ENCODE results near the gene SLC25A51. TPM values are rescaled to one million over a fixed set of nuclear protein-coding genes. Genes with fewer than 3 reads are reported as not detected.

SLC25A51 gene
- total and polyA plus RNA-seq, 4 donors: 3.8 to 24.4 (median 9.1) TPM

- no peak for TF ChIP-seq HNF4G (IDR thresholded peaks at IDR 0.05)
- no peak for TF ChIP-seq EGR1 (IDR thresholded peaks at IDR 0.05; ENCODE audit: low read depth in 2 of 2)
- no peak for TF ChIP-seq RXRA (IDR thresholded peaks at IDR 0.05)
- no peak for TF ChIP-seq NR2F2 (IDR thresholded peaks at IDR 0.05)
- no peak for TF ChIP-seq JUND (IDR thresholded peaks at IDR 0.05)
- no peak for TF ChIP-seq ZBTB33 (IDR thresholded peaks at IDR 0.05)
- TF ChIP-seq, protein P1, sequence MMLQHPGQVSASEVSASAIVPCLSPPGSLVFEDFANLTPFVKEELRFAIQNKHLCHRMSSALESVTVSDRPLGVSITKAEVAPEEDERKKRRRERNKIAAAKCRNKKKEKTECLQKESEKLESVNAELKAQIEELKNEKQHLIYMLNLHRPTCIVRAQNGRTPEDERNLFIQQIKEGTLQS (IDR thresholded peaks at IDR 0.05): no peak
- TF ChIP-seq FOXA1 (IDR thresholded peaks at IDR 0.05): no peak
- TF ChIP-seq TAF1 (conservative IDR thresholded peaks at IDR 0.05): no peak
- H3K36me3 ChIP-seq (ENCODE audit: control insufficient read depth in 4 of 4, insufficient read depth in 3 of 4, low read depth in 1 of 4, low read length in 3 of 4): peaks cover 2 to 26% (median 24%) of the 10 kb centered on the region in 4 donors
- no peak for DNase-seq (ENCODE audit: low spot score)
- H3K4me3 ChIP-seq (ENCODE audit: low read depth in 1 of 3, low read length in 3 of 3): no peak overlapping the region
- no peaks in the 10 kb centered on the region for H3K4me1 ChIP-seq (ENCODE audit: control insufficient read depth in 4 of 4, insufficient read depth in 4 of 4, low read length in 3 of 4)
- no peaks in the 10 kb centered on the region for H3K27me3 ChIP-seq (ENCODE audit: control insufficient read depth in 4 of 4, insufficient read depth in 4 of 4, low read length in 3 of 4)
- WGBS: 99% methylated on average over 1 of the region's 1 CpG
- H3K9ac ChIP-seq (ENCODE audit: low read depth in 1 of 2, low read length in 2 of 2): no peak overlapping the region
- H3K27ac ChIP-seq (ENCODE audit: low read depth in 1 of 2, low read length in 2 of 2): no peak overlapping the region
- H3K9me3 ChIP-seq (ENCODE audit: control insufficient read depth in 4 of 4, low read length in 3 of 4): no peaks in the 10 kb centered on the region
These were observed 47.4 kb downstream of the SLC25A51 start for GRCh38 chr9:37856551-37856950.

DNA sequence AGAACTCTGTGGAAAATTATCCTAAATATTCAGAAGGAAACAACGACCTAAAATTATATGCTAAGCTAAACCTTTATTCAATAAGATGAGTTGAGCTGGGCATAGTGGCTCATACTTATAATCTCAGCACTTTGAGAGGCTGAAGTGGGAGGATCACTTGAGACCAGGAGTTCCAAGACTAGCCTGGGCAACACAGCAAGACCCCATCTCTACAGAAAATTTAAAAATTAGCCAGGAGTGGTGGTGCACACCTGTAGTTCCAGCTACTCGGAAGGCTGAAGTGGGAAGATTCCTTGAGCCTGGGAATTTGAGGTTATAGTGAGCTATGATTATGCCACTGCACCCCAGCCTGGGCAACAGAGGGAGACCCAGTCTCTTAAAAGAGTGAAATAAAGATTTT lies 51.7 kb downstream of the SLC25A51 start:
- Histone ChIP-seq H3K27ac (ENCODE audit: low read depth in 1 of 2, low read length in 2 of 2) (no peak overlapping the region), H3K9ac (ENCODE audit: low read depth in 1 of 2, low read length in 2 of 2) (no peak overlapping the region), H3K36me3 (ENCODE audit: control insufficient read depth in 4 of 4, insufficient read depth in 3 of 4, low read depth in 1 of 4, low read length in 3 of 4) (peaks cover 0 to 2% (median under 1%) of the 10 kb centered on the region in 4 donors), H3K27me3 (ENCODE audit: control insufficient read depth in 4 of 4, insufficient read depth in 4 of 4, low read length in 3 of 4) (no peaks in the 10 kb centered on the region), H3K4me1 (ENCODE audit: control insufficient read depth in 4 of 4, insufficient read depth in 4 of 4, low read length in 3 of 4) (no peaks in the 10 kb centered on the region), H3K4me3 (ENCODE audit: low read depth in 1 of 3, low read length in 3 of 3) (no peak overlapping the region), H3K9me3 (ENCODE audit: control insufficient read depth in 4 of 4, low read length in 3 of 4) (no peaks in the 10 kb centered on the region)
- TF ChIP-seq, protein P1 (IDR thresholded peaks at IDR 0.05): no peak
- TF ChIP-seq YY1 (IDR thresholded peaks at IDR 0.05) (no peak), EGR1 (IDR thresholded peaks at IDR 0.05; ENCODE audit: low read depth in 2 of 2) (no peak)
- 98% methylated on average over 2 of the region's 2 CpGs for WGBS
- no peak for DNase-seq (ENCODE audit: low spot score)

DNA sequence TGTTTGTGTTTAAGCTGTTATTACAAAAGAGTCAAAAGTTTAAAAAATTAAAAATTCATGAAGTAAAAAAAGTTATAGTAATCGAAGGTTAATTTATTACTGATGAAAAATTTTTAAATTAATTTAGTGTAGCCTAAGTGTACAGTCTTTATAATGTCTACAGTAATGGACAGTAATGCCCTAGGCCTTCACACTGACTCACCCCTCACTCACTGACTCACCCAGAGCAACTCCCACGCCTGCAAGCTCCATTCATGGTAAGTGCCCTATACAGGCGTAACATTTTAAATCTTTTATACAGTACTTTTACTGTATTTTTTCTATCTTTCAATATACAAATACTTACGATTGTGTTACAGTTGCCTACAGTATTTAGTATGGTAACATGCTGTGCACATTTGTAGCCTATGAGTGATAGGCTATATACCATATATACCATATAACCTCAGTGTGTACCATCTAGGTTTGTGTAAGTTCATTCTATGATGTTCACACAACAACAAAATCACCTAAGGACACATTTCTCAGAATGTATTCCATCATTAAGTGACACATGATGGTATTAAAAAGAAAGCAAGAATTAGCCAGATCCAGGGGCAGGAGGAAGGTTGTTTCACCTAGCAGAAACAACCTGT lies 63.2 kb downstream of the SLC25A51 start:
- no peak for DNase-seq (ENCODE audit: low spot score)
- peaks cover 0 to 9% (median 3%) of the 10 kb centered on the region in 4 donors for H3K36me3 ChIP-seq (ENCODE audit: control insufficient read depth in 4 of 4, insufficient read depth in 3 of 4, low read depth in 1 of 4, low read length in 3 of 4)
- no peak overlapping the region for H3K4me3 ChIP-seq (ENCODE audit: low read depth in 1 of 3, low read length in 3 of 3)
- no peak overlapping the region for H3K9ac ChIP-seq (ENCODE audit: low read depth in 1 of 2, low read length in 2 of 2)
- no peaks in the 10 kb centered on the region for H3K27me3 ChIP-seq (ENCODE audit: control insufficient read depth in 4 of 4, insufficient read depth in 4 of 4, low read length in 3 of 4)
- TF ChIP-seq SP1 (IDR thresholded peaks at IDR 0.05): no peak
- whole genome bisulfite sequencing: 96% methylated on average over 4 of the region's 4 CpGs
- no peaks in the 10 kb centered on the region for H3K9me3 ChIP-seq (ENCODE audit: control insufficient read depth in 4 of 4, low read length in 3 of 4)
- H3K4me1 ChIP-seq (ENCODE audit: control insufficient read depth in 4 of 4, insufficient read depth in 4 of 4, low read length in 3 of 4): no peaks in the 10 kb centered on the region
- H3K27ac ChIP-seq (ENCODE audit: low read depth in 1 of 2, low read length in 2 of 2): no peak overlapping the region
